GM19328 (cell line): ENCODE measurements around the gene CLEC2D.
A peak's percentile ranks its signal among the peaks of the same experiment; 100 is the strongest.
"Not testable (repeated sequence)": the region's sequence is repeated elsewhere in the genome, so short reads cannot be mapped to it uniquely, and the experiment has no call there.

Experiments used
- ATAC-seq: cut with Tn5 transposase; IDR thresholded peaks from one replicate; pipeline ENCODE4 v1.9.1; 2021; ENCODE audit warnings: mild to moderate bottlenecking, moderate library complexity; ENCODE audit not compliant: unreplicated experiment

The CLEC2D gene

GRCh38 chr12:9725213-9725870 lies 55.8 kb downstream of the CLEC2D start:
- no peak for ATAC-seq

GRCh38 chr12:9727813-9728212 lies 58.3 kb downstream of the CLEC2D start:
- ATAC-seq = no peak

- no peak for ATAC-seq
These were observed 59.6 kb downstream of the CLEC2D start for GRCh38 chr12:9729082-9729481.

GRCh38 chr12:9730011-9730410 lies 60.5 kb downstream of the CLEC2D start:
- no peak for ATAC-seq

GRCh38 chr12:9730591-9730990 lies 61.1 kb downstream of the CLEC2D start:
- ATAC-seq = no peak

- no peak for ATAC-seq
These were observed 61.9 kb downstream of the CLEC2D start for GRCh38 chr12:9731393-9731792.

GRCh38 chr12:9731797-9732196 lies 62.3 kb downstream of the CLEC2D start:
- no peak for ATAC-seq

GRCh38 chr12:9732921-9733461 lies 63.5 kb downstream of the CLEC2D start, which contains the start of gene CLECL1:
Gene CLECL1 (minus strand): TSS chr12:9733097.
- no peak for ATAC-seq

- no peak for ATAC-seq
These were observed 66.1 kb downstream of the CLEC2D start for GRCh38 chr12:9735601-9736000.

- ATAC-seq = no peak
These were observed 67.6 kb downstream of the CLEC2D start for GRCh38 chr12:9736936-9737705.

- ATAC-seq = not testable (repeated sequence)
These were observed 69.4 kb downstream of the CLEC2D start for GRCh38 chr12:9738905-9739304.

GRCh38 chr12:9739404-9740105 lies 70.0 kb downstream of the CLEC2D start:
- not testable (repeated sequence) for ATAC-seq

GRCh38 chr12:9740106-9740750 lies 70.7 kb downstream of the CLEC2D start:
- no peak for ATAC-seq

- peak; percentile 78 for ATAC-seq
These were observed 72.2 kb downstream of the CLEC2D start for GRCh38 chr12:9741726-9742125.

GRCh38 chr12:9742661-9743060 lies 73.1 kb downstream of the CLEC2D start:
- ATAC-seq = no peak

- ATAC-seq = no peak
These were observed 75.7 kb downstream of the CLEC2D start for GRCh38 chr12:9745199-9745598.
